Measurements from ENCODE around the gene NPPB.

- TF ChIP-seq CTCF (IDR thresholded peaks at IDR 0.05) (no peak), IRF2 (CRISPR knock-in tag; IDR thresholded peaks at IDR 0.05; ENCODE audit: borderline replicate concordance, low read depth) (no peak), ZNF121 (CRISPR knock-in tag; IDR thresholded peaks at IDR 0.05) (no peak), ZNF232 (CRISPR knock-in tag; IDR thresholded peaks at IDR 0.05) (no peak), USF2 (CRISPR knock-in tag; IDR thresholded peaks at IDR 0.05) (no peak), NR1H2 (CRISPR knock-in tag; IDR thresholded peaks at IDR 0.05) (no peak), SMAD3 (CRISPR knock-in tag; IDR thresholded peaks at IDR 0.05; ENCODE audit: borderline replicate concordance) (no peak), FOXP1 (CRISPR knock-in tag; IDR thresholded peaks at IDR 0.05; ENCODE audit: borderline replicate concordance) (no peak), ATF3 (CRISPR knock-in tag; conservative IDR thresholded peaks at IDR 0.05) (no peak), ZBTB21 (CRISPR knock-in tag; IDR thresholded peaks at IDR 0.05; ENCODE audit: borderline replicate concordance) (no peak)
- TF ChIP-seq, protein P1, sequence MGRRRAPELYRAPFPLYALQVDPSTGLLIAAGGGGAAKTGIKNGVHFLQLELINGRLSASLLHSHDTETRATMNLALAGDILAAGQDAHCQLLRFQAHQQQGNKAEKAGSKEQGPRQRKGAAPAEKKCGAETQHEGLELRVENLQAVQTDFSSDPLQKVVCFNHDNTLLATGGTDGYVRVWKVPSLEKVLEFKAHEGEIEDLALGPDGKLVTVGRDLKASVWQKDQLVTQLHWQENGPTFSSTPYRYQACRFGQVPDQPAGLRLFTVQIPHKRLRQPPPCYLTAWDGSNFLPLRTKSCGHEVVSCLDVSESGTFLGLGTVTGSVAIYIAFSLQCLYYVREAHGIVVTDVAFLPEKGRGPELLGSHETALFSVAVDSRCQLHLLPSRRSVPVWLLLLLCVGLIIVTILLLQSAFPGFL (CRISPR knock-in tag; IDR thresholded peaks at IDR 0.05; ENCODE audit: borderline replicate concordance): no peak
These were observed 45.7 kb downstream of the NPPB start for GRCh38 chr1:11813021-11813420.

Measured in WTC11 (cell line).